ENCODE data around the gene TLX1.

DNA sequence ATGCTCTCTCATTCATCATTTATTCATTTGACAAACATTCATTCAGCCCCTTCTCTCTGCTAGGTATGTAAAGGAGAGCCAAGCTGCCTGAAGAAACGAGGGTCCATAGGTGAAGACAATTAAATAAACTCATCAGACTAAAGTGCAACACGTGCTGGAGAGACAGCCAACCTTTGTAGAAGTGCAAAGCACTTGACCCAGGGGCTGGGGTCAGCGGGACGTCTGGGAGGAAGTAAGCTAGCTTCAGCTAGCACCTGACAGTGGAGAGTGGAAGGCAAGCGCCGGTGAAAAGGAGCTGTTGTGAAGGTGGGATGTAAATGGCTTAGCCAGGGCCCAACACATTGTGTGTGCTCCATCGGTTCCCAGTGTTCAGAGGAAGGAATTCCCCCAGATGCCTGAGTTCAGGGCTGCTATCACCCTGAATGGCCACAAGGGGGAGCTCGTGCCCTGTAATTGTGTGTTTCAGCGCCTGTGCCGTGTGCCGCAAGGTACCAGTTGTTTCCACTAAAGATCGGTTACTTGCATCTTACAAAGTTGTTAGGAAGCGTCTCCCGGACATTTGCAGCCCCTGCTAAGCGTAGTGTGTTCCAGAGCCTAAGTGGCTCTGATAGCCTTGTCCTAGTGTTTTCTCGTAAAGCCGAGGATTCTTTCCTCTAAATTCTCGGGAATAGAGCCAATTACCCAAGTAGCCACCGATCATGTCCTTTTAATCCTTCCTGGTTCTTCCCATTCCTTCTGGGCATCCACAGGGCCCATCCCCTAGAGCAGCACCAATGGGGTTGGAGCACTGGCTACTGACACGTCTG lies 30.6 kb downstream of the TLX1 start:
- TF ChIP-seq, protein P1, sequence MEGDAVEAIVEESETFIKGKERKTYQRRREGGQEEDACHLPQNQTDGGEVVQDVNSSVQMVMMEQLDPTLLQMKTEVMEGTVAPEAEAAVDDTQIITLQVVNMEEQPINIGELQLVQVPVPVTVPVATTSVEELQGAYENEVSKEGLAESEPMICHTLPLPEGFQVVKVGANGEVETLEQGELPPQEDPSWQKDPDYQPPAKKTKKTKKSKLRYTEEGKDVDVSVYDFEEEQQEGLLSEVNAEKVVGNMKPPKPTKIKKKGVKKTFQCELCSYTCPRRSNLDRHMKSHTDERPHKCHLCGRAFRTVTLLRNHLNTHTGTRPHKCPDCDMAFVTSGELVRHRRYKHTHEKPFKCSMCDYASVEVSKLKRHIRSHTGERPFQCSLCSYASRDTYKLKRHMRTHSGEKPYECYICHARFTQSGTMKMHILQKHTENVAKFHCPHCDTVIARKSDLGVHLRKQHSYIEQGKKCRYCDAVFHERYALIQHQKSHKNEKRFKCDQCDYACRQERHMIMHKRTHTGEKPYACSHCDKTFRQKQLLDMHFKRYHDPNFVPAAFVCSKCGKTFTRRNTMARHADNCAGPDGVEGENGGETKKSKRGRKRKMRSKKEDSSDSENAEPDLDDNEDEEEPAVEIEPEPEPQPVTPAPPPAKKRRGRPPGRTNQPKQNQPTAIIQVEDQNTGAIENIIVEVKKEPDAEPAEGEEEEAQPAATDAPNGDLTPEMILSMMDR (IDR thresholded peaks at IDR 0.05; ENCODE audit: low read length): peak; percentile 74
- no peak for TF ChIP-seq EZH2 (IDR thresholded peaks at IDR 0.05; ENCODE audit: borderline replicate concordance, low read length)

Measured in OCI-LY1 (cell line).